H1 (cell line): Measurements from ENCODE around the gene LRRC23. TPM values are rescaled to one million over a fixed set of nuclear protein-coding genes. Genes with fewer than 3 reads are reported as not detected.

Source experiments
- CTCF ChIA-PET: fragments of 300-600 bp; sonication (Branson Sonifier 250); formaldehyde crosslinking; loops from one replicate; lab custom pipeline; 2021; ENCODE audit not compliant: partially characterized antibody; lab: Charles Lee
- POLR2A ChIA-PET: fragments of 300-600 bp; sonication (Branson Sonifier 250); formaldehyde crosslinking; loops from one replicate; lab custom pipeline; 2021; ENCODE audit warnings: inconsistent platforms; ENCODE audit not compliant: partially characterized antibody; lab: Charles Lee
- DNase-seq, 2 experiments: peaks; one replicate each; pipeline versions ENCODE4 v3.0.0 to v3.0.0-alpha.2; 2010 to 2022; ENCODE audit warnings: low spot score in 2 of 2, low read depth in 1 of 2, mixed read lengths in 1 of 2
- FAIRE-seq: peaks from 2 replicates; lab custom pipeline; 2011; peaks lifted over from hg19 to GRCh38; lab: Jason Lieb, UNC
- H2AFZ ChIP-seq: 2 replicates; pipeline ENCODE4 v1.8.1; 2012; ENCODE audit warnings: low read length, inconsistent platforms
- H2AK5ac ChIP-seq: 2 replicates; pipeline ENCODE4 v1.6.1; 2013; ENCODE audit warnings: low read depth, low read length
- H2BK120ac ChIP-seq: replicated peaks from 2 replicates; pipeline ENCODE3; 2013; ENCODE audit warnings: low read depth, low read length, inconsistent platforms
- H2BK12ac ChIP-seq: 2 replicates; pipeline ENCODE4 v1.6.1; 2013; ENCODE audit warnings: low read depth, low read length
- H2BK15ac ChIP-seq: 2 replicates; pipeline ENCODE4 v1.6.1; 2013; ENCODE audit warnings: low read length
- H2BK20ac ChIP-seq: 2 replicates; pipeline ENCODE4 v1.6.1; 2013; ENCODE audit warnings: low read length
- H2BK5ac ChIP-seq: 2 replicates; pipeline ENCODE4 v1.6.1; 2013; ENCODE audit warnings: low read depth, low read length
- H3K14ac ChIP-seq: 2 replicates; pipeline ENCODE4 v1.6.1; 2013; ENCODE audit warnings: inconsistent platforms; ENCODE audit not compliant: insufficient read length
- H3K18ac ChIP-seq: 2 replicates; pipeline ENCODE4 v1.6.1; 2013; ENCODE audit warnings: low read length; ENCODE audit errors: extremely low read depth
- H3K23ac ChIP-seq: 2 replicates; pipeline ENCODE4 v1.6.1; 2013; ENCODE audit warnings: inconsistent platforms; ENCODE audit not compliant: insufficient read length
- H3K23me2 ChIP-seq: 2 replicates; pipeline ENCODE4 v1.6.1; 2013; ENCODE audit warnings: low read depth, low read length
- H3K27ac ChIP-seq: 2 replicates; pipeline ENCODE4 v1.6.1; 2011; ENCODE audit warnings: low read depth, low read length, inconsistent platforms
- H3K27me3 ChIP-seq, 4 experiments: replicated peaks in 1 of 4; 1 replicate in 1 of 4; 2 replicates in 3 of 4; pipeline versions ENCODE4 v1.6.1 to v1.8.1; 2011 to 2013; ENCODE audit warnings: low read length in 3 of 4, mild to moderate bottlenecking in 3 of 4, inconsistent platforms in 2 of 4, mixed read lengths in 2 of 4, moderate library complexity in 1 of 4; ENCODE audit not compliant: control insufficient read depth in 3 of 4, insufficient read depth in 3 of 4; ENCODE audit errors: extremely low read depth in 1 of 4
- H3K36me3 ChIP-seq, 4 experiments: 2 replicates each; pipeline versions ENCODE4 v1.6.1 to v1.8.1; 2011 to 2013; ENCODE audit warnings: mild to moderate bottlenecking in 4 of 4, low read length in 3 of 4, moderate library complexity in 2 of 4, control low read depth in 1 of 4, inconsistent platforms in 1 of 4; ENCODE audit not compliant: insufficient read depth in 4 of 4, control insufficient read depth in 2 of 4
- H3K4ac ChIP-seq: replicated peaks from 2 replicates; pipeline ENCODE3; 2013; ENCODE audit warnings: low read length, low read depth, mixed read lengths, inconsistent platforms; ENCODE audit not compliant: insufficient read length
- H3K4me1 ChIP-seq, 4 experiments: replicated peaks in 1 of 4; 1 replicate in 1 of 4; 2 replicates in 3 of 4; pipeline versions ENCODE4 v1.6.1 to v1.8.1; 2011 to 2013; ENCODE audit warnings: low read length in 3 of 4, inconsistent platforms in 2 of 4, mixed read lengths in 1 of 4; ENCODE audit not compliant: insufficient read depth in 4 of 4, control insufficient read depth in 3 of 4
- H3K4me2 ChIP-seq, 2 experiments: 2 replicates each; pipeline versions ENCODE4 v1.6.1 to v1.8.1; 2011 to 2013; ENCODE audit warnings: low read depth in 2 of 2, low read length in 2 of 2, control low read depth in 1 of 2, inconsistent platforms in 1 of 2, mild to moderate bottlenecking in 1 of 2; ENCODE audit not compliant: insufficient read depth in 1 of 2
- H3K4me3 ChIP-seq, 4 experiments: fragments of 200-600, 300-600 bp in 1 of 4; sonication (generic), shearing (Covaris generic), sonication (Bioruptor Twin) in 1 of 4; 2 replicates each; pipeline versions ENCODE4 v1.5.1 to v1.8.1; 2011 to 2016; ENCODE audit warnings: low read length in 4 of 4, low read depth in 3 of 4, control low read depth in 2 of 4, inconsistent platforms in 2 of 4, mild to moderate bottlenecking in 2 of 4, mixed read lengths in 1 of 4, moderate library complexity in 1 of 4; ENCODE audit not compliant: insufficient read depth in 2 of 4; ENCODE audit errors: extremely low read depth in 1 of 4
- H3K56ac ChIP-seq: replicated peaks from 2 replicates; pipeline ENCODE3; 2013; ENCODE audit warnings: low read depth, mild to moderate bottlenecking, mixed read lengths, low read length, inconsistent platforms; ENCODE audit not compliant: insufficient read length
- H3K79me1 ChIP-seq: 2 replicates; pipeline ENCODE4 v1.6.1; 2013; ENCODE audit warnings: low read depth, low read length, control low read depth
- H3K79me2 ChIP-seq, 2 experiments: 2 replicates each; pipeline versions ENCODE4 v1.6.1 to v1.8.1; 2012 to 2013; ENCODE audit warnings: low read length in 2 of 2, mild to moderate bottlenecking in 2 of 2, inconsistent platforms in 1 of 2; ENCODE audit not compliant: insufficient read depth in 2 of 2, control insufficient read depth in 1 of 2
- H3K9ac ChIP-seq, 4 experiments: replicated peaks in 1 of 4; 1 replicate in 1 of 4; 2 replicates in 3 of 4; pipeline versions ENCODE4 v1.6.1 to v1.8.1; 2011 to 2013; ENCODE audit warnings: low read depth in 3 of 4, low read length in 3 of 4, control low read depth in 2 of 4, mild to moderate bottlenecking in 2 of 4, moderate library complexity in 2 of 4, inconsistent platforms in 1 of 4; ENCODE audit errors: extremely low read depth in 1 of 4
- H3K9me3 ChIP-seq, 2 experiments: 2 replicates each; pipeline versions ENCODE4 v1.6.1 to v1.8.1; 2012 to 2013; ENCODE audit warnings: mild to moderate bottlenecking in 2 of 2, moderate library complexity in 2 of 2, control low read depth in 1 of 2, inconsistent platforms in 1 of 2, low read depth in 1 of 2, low read length in 1 of 2, mixed read lengths in 1 of 2; ENCODE audit not compliant: insufficient read depth in 2 of 2
- H4K20me1 ChIP-seq, 2 experiments: replicated peaks in 1 of 2; 2 replicates each; pipeline versions ENCODE3 to v1.8.1; 2011 to 2013; ENCODE audit warnings: inconsistent platforms in 2 of 2, low read length in 2 of 2, mild to moderate bottlenecking in 1 of 2; ENCODE audit not compliant: insufficient read depth in 2 of 2, control insufficient read depth in 1 of 2
- H4K5ac ChIP-seq: 2 replicates; pipeline ENCODE4 v1.6.1; 2013; ENCODE audit warnings: low read length, low read depth, mixed read lengths, inconsistent platforms; ENCODE audit not compliant: insufficient read length
- H4K8ac ChIP-seq: 2 replicates; pipeline ENCODE4 v1.8.0; 2013; ENCODE audit warnings: mild to moderate bottlenecking, moderate library complexity, low read length, inconsistent platforms; ENCODE audit not compliant: insufficient read depth; ENCODE audit errors: extremely low read depth
- H4K91ac ChIP-seq: replicated peaks from 2 replicates; pipeline ENCODE3; 2013; ENCODE audit warnings: low read length, mixed read lengths, inconsistent platforms; ENCODE audit not compliant: insufficient read length
- CTCF ChIP-seq, 3 experiments: IDR thresholded peaks; 1 replicate in 2 of 3; 2 replicates in 1 of 3; pipeline versions ENCODE4 v1.5.1 to v1.6.1; 2011; ENCODE audit warnings: low read length in 3 of 3, mild to moderate bottlenecking in 3 of 3, inconsistent platforms in 2 of 3, low read depth in 1 of 3, moderate library complexity in 1 of 3; ENCODE audit not compliant: insufficient read depth in 1 of 3; ENCODE audit errors: control extremely low read depth in 1 of 3
- POLR2AphosphoS5 ChIP-seq: IDR thresholded peaks from 2 replicates; pipeline ENCODE4 v1.6.1; 2011; ENCODE audit warnings: low read depth, low read length
- TCF12 ChIP-seq: IDR thresholded peaks from 2 replicates; pipeline ENCODE4 v1.6.1; 2011; ENCODE audit warnings: low read depth, mild to moderate bottlenecking, low read length
- USF2 ChIP-seq: IDR thresholded peaks from 2 replicates; pipeline ENCODE4 v1.6.1; 2011; ENCODE audit warnings: low read length, improper control_type of control experiment
- WGBS, 2 experiments: shearing (Covaris generic) in 1 of 2; methylation state at CpG; one replicate each; pipeline versions ENCODE4 v1.1.6 to v1.1.7; 2013 to 2015; ENCODE audit warnings: low lambda C conversion rate in 2 of 2, mixed read lengths in 2 of 2, inconsistent platforms in 1 of 2, low coverage in 1 of 2, missing lambda C conversion rate in 1 of 2; ENCODE audit not compliant: insufficient replicate concordance in 2 of 2, insufficient coverage in 1 of 2, insufficient read length in 1 of 2; ENCODE audit errors: extremely low coverage in 1 of 2, missing lambda C conversion rate in 1 of 2; 5-methylcytosine and 5-hydroxymethylcytosine counted together
- polyA plus RNA-seq, 7 experiments: library from polyadenylated mRNA; depleted of rRNA in 3 of 7; stranded (reverse) in 5 of 7; unstranded in 2 of 7; fragments of >200 nt in 5 of 7; fragments of 200-250 nt in 2 of 7; gene quantifications; 1 replicate in 5 of 7; 2 replicates in 1 of 7; 4 replicates in 1 of 7; pipeline versions ENCODE4 v1.2.1 to v1.2.3, GENCODE V29; 2011 to 2013; ENCODE audit warnings: missing spikeins in 2 of 7, mixed read lengths in 2 of 7
- total RNA-seq: library from RNA; stranded (reverse); fragmentation: NEBNext Ultra II Directional; extraction: Animal tissue kit (Norgen Biotek cat#: 25700); gene quantifications from 2 replicates; pipeline ENCODE4 v1.2.1, GENCODE V29; 2021

LRRC23 gene
- total and polyA plus RNA-seq, 2 of the 8 experiments (the other 6 are each of a cell fraction or from before 2014, with no cell fraction given), result 2.5 to 3.6 TPM

DNA sequence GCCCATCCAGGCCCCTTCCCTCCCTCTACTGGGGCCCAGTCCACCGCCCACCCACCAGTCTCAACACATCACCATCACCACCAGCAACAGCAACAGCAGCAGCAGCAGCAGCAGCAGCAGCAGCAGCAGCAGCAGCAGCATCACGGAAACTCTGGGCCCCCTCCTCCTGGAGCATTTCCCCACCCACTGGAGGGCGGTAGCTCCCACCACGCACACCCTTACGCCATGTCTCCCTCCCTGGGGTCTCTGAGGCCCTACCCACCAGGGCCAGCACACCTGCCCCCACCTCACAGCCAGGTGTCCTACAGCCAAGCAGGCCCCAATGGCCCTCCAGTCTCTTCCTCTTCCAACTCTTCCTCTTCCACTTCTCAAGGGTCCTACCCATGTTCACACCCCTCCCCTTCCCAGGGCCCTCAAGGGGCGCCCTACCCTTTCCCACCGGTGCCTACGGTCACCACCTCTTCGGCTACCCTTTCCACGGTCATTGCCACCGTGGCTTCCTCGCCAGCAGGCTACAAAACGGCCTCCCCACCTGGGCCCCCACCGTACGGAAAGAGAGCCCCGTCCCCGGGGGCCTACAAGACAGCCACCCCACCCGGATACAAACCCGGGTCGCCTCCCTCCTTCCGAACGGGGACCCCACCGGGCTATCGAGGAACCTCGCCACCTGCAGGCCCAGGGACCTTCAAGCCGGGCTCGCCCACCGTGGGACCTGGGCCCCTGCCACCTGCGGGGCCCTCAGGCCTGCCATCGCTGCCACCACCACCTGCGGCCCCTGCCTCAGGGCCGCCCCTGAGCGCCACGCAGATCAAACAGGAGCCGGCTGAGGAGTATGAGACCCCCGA is 32.2 kb downstream of the LRRC23 start:
- Histone ChIP-seq H4K20me1 (peaks cover 15% of the 10 kb centered on the region in 2 experiments), H3K27me3 (no peaks in the 10 kb centered on the region), H3K4ac (no peak overlapping the region), H2AFZ (no peak overlapping the region), H3K4me2 (peak overlapping the region; percentile 46 to 71), H2BK20ac (no peak overlapping the region), H4K5ac (no peak overlapping the region), H2BK12ac (no peak overlapping the region), H3K56ac (peak overlapping the region; percentile 9), H4K91ac (no peak overlapping the region), H3K27ac (no peak overlapping the region), H3K23me2 (peaks cover 4% of the 10 kb centered on the region; the same call in 1 of the 2 replicates), H3K23ac (no peak overlapping the region), H2BK120ac (no peak overlapping the region), H2BK15ac (no peak overlapping the region), H4K8ac (peak overlapping the region; percentile 39), H3K79me2 (peaks cover 0 to 12% of the 10 kb centered on the region in 2 experiments; a peak in 2 of 4 replicates), H3K18ac (peak overlapping the region; percentile 71; the same call in 1 of the 2 replicates), H2BK5ac (peak overlapping the region; percentile 79), H3K4me1 (peaks cover 0 to 13% (median 5%) of the 10 kb centered on the region in 4 experiments; a peak in 5 of 7 replicates), H3K14ac (no peak overlapping the region), H3K4me3 (peak overlapping the region; percentile 42 to 69 (median 58)), H3K9ac (peak overlapping the region in 2 of 4 experiments; percentile 93 to 95; a peak in 2 of 7 replicates), H3K9me3 (no peaks in the 10 kb centered on the region), H2AK5ac (no peak overlapping the region), H3K36me3 (peaks cover 14 to 49% (median 31%) of the 10 kb centered on the region in 4 experiments), H3K79me1 (peaks cover 12% of the 10 kb centered on the region)
- ChIA-PET POLR2A (interaction anchor here (0.6 to 44.0 kb wide), 14 partner anchors 5 to 324 kb away, joined by 3 to 1596 read pairs (median 4); partner anchors contain the start of genes ATN1, C12orf57, CDCA3 and EMG1), CTCF (interaction anchor here (1.1 to 20.2 kb wide), 11 partner anchors 9 to 384 kb away, joined by 3 to 253 read pairs (median 5); partner anchors contain the start of genes ATN1, SPSB2 and TPI1)
- DNase-seq, result peak in 1 of 2 experiments; percentile 71
- 45% methylated on average over 27 of the region's 36 CpGs; no CpG with 5 or more reads in 1 of the 2 experiments for WGBS, 2 experiments
- FAIRE-seq, result no peak
- TF ChIP-seq CTCF (IDR thresholded peaks at IDR 0.05; ENCODE audit: control extremely low read depth in 1 of 3, insufficient read depth in 1 of 3, low read depth in 1 of 3, low read length in 3 of 3) (peak in 1 of 3 experiments; percentile 5; a peak in 1 of 4 replicates), POLR2AphosphoS5 (0 out of 2 replicates have a peak, but pooled peaks have one; percentile 27), USF2 (0 out of 2 replicates have a peak, but pooled peaks have one; percentile 9), TCF12 (no peak)
